Upper lobe of left lung (tissue), 6 donors: ENCODE data around the gene HASPIN. TPM values are rescaled to one million over a fixed set of nuclear protein-coding genes. Genes with fewer than 3 reads are reported as not detected.
A peak's percentile ranks its signal among the peaks of the same experiment; 100 is the strongest.

Source experiments
- ATAC-seq, 2 donors: fragments of 200-7000 bp; cut with Tn5 transposase; one replicate each; pipeline ENCODE4 v1.9.1; 2022; ENCODE audit warnings: mild to moderate bottlenecking in 2 of 2, moderate library complexity in 2 of 2; ENCODE audit not compliant: low FRiP score in 2 of 2
- DNase-seq, 2 donors: peaks; one replicate each; pipeline ENCODE4 v3.0.0-alpha.2; 2019 to 2020
- H3K27ac ChIP-seq, 4 donors: fragments of 200-600 bp; sonication (generic); one replicate each; pipeline ENCODE4 v1.5.1; 2016 to 2019
- H3K27me3 ChIP-seq, 4 donors: fragments of 200-600 bp; sonication (generic); one replicate each; pipeline ENCODE4 v1.5.1; 2017 to 2019
- H3K36me3 ChIP-seq, 4 donors: fragments of 200-600 bp; sonication (generic); one replicate each; pipeline ENCODE4 v1.5.1; 2016 to 2019
- H3K4me1 ChIP-seq, 4 donors: fragments of 200-600 bp; sonication (generic); one replicate each; pipeline ENCODE4 v1.5.1; 2018 to 2019
- H3K4me3 ChIP-seq, 4 donors: fragments of 200-600 bp; sonication (generic); one replicate each; pipeline ENCODE4 v1.5.1; 2017 to 2019; ENCODE audit warnings: mild to moderate bottlenecking in 2 of 4, moderate library complexity in 1 of 4
- H3K9me3 ChIP-seq, 4 donors: fragments of 200-600 bp; sonication (generic); one replicate each; pipeline ENCODE4 v1.5.1; 2018 to 2019
- CTCF ChIP-seq, 6 experiments: fragments of 450-650 bp in 4 of 6; fragments of 200-600 bp in 2 of 6; sonication (generic) in 2 of 6; IDR thresholded peaks; one replicate each; pipeline ENCODE4 v1.5.1; 2016 to 2019; ENCODE audit warnings: antibody characterized with exemption in 6 of 6
- EP300 ChIP-seq, 4 donors: sonication (generic); formaldehyde crosslinking; IDR thresholded peaks; one replicate each; pipeline ENCODE4 v1.5.1; 2017; ENCODE audit warnings: antibody characterized with exemption in 4 of 4, control low read depth in 2 of 4
- POLR2A ChIP-seq, 4 donors: fragments of 450-650 bp; IDR thresholded peaks; one replicate each; pipeline ENCODE4 v1.5.1; 2016 to 2017; ENCODE audit warnings: antibody characterized with exemption in 4 of 4, mild to moderate bottlenecking in 2 of 4
- POLR2AphosphoS5 ChIP-seq, 2 donors: sonication (generic); formaldehyde crosslinking; IDR thresholded peaks; one replicate each; pipeline ENCODE4 v1.5.1; 2017; ENCODE audit warnings: antibody characterized with exemption in 2 of 2
- WGBS, 2 donors: methylation state at CpG; one replicate each; pipeline ENCODE4 v1.1.5; 2017 to 2018; 5-methylcytosine and 5-hydroxymethylcytosine counted together
- total RNA-seq, 6 donors: library from RNA; depleted of rRNA in 4 of 6; stranded (reverse); fragments of >200 nt in 4 of 6; gene quantifications; one replicate each; pipeline versions ENCODE4 v1.1.0 to v1.2.1, GENCODE V29; 2016 to 2021
- donor health status: DM: no; HTN: no; CAD: no; lungs with moderate emphysema.
- donor health status: DM: no; HTN: yes; CAD: no; lungs with severe emphysema.

HASPIN gene
- total RNA-seq, 6 donors from 2014 or later, result 0.49 to 1.7 (median 0.81) TPM; not detected in 2

- no peak overlapping the region for H3K27ac ChIP-seq
- no peaks in the 10 kb centered on the region for H3K4me1 ChIP-seq
- H3K27me3 ChIP-seq, result no peaks in the 10 kb centered on the region
- TF ChIP-seq CTCF (IDR thresholded peaks at IDR 0.05), result no peak
- no peak for TF ChIP-seq POLR2A (IDR thresholded peaks at IDR 0.05)
- TF ChIP-seq POLR2AphosphoS5 (IDR thresholded peaks at IDR 0.05), result no peak
- TF ChIP-seq EP300 (IDR thresholded peaks at IDR 0.05), result no peak
- DNase-seq (peak in 1 of 2 donors; percentile 65), ATAC-seq (peak in 1 of 2 donors; percentile 4)
- H3K36me3 ChIP-seq, result no peaks in the 10 kb centered on the region
- no peaks in the 10 kb centered on the region for H3K9me3 ChIP-seq
- 38 to 51% methylated on average over 8 to 15 of the region's 20 CpGs for WGBS, 2 donors
- no peak overlapping the region for H3K4me3 ChIP-seq
Measured at GRCh38 chr17:3679531-3680126, 44.1 kb upstream of the HASPIN start.

GRCh38 chr17:3681057-3681456 is 42.6 kb upstream of the HASPIN start:
- TF ChIP-seq CTCF (IDR thresholded peaks at IDR 0.05) (no peak), POLR2A (IDR thresholded peaks at IDR 0.05) (no peak), POLR2AphosphoS5 (IDR thresholded peaks at IDR 0.05) (no peak), EP300 (IDR thresholded peaks at IDR 0.05) (no peak)
- Histone ChIP-seq H3K27ac (no peak overlapping the region), H3K27me3 (peaks cover 0 to 4% (median 2%) of the 10 kb centered on the region in 4 donors), H3K9me3 (no peaks in the 10 kb centered on the region), H3K4me1 (no peaks in the 10 kb centered on the region), H3K36me3 (no peaks in the 10 kb centered on the region), H3K4me3 (no peak overlapping the region)
- ATAC-seq, result no peak
- no peak for DNase-seq
- WGBS, 2 donors, result 89 to 91% methylated on average over 12 of the region's 12 CpGs

- 74 to 83% methylated on average over 19 to 20 of the region's 20 CpGs for WGBS, 2 donors
- no peaks in the 10 kb centered on the region for H3K36me3 ChIP-seq
- ATAC-seq (no peak), DNase-seq (peak in 1 of 2 donors; percentile 56)
- peaks cover 0 to 4% (median 2%) of the 10 kb centered on the region in 4 donors for H3K27me3 ChIP-seq
- H3K9me3 ChIP-seq, result no peaks in the 10 kb centered on the region
- TF ChIP-seq EP300 (IDR thresholded peaks at IDR 0.05) (no peak), POLR2A (IDR thresholded peaks at IDR 0.05) (no peak), CTCF (IDR thresholded peaks at IDR 0.05) (no peak), POLR2AphosphoS5 (IDR thresholded peaks at IDR 0.05) (no peak)
- H3K4me1 ChIP-seq, result no peaks in the 10 kb centered on the region
- H3K27ac ChIP-seq, result no peak overlapping the region
- H3K4me3 ChIP-seq, result no peak overlapping the region
Measured at GRCh38 chr17:3681565-3681964, 42.1 kb upstream of the HASPIN start.

- peaks cover 0 to 4% (median 2%) of the 10 kb centered on the region in 4 donors for H3K27me3 ChIP-seq
- no peak overlapping the region for H3K4me3 ChIP-seq
- no peaks in the 10 kb centered on the region for H3K36me3 ChIP-seq
- no peaks in the 10 kb centered on the region for H3K9me3 ChIP-seq
- peak in 1 of 2 donors; percentile 29 for DNase-seq
- ATAC-seq, result no peak
- H3K4me1 ChIP-seq, result no peaks in the 10 kb centered on the region
- H3K27ac ChIP-seq, result no peak overlapping the region
- WGBS, 2 donors, result 80 to 89% methylated on average over 10 to 12 of the region's 12 CpGs
- TF ChIP-seq EP300 (IDR thresholded peaks at IDR 0.05), result no peak
- TF ChIP-seq POLR2AphosphoS5 (IDR thresholded peaks at IDR 0.05), result no peak
- TF ChIP-seq CTCF (IDR thresholded peaks at IDR 0.05), result no peak
- no peak for TF ChIP-seq POLR2A (IDR thresholded peaks at IDR 0.05)
Measured at GRCh38 chr17:3682033-3682432, 41.7 kb upstream of the HASPIN start.

- ATAC-seq (peak; percentile 86 to 88), DNase-seq (no peak)
- Histone ChIP-seq H3K9me3 (no peaks in the 10 kb centered on the region), H3K27me3 (peaks cover 0 to 5% (median 2%) of the 10 kb centered on the region in 4 donors), H3K4me1 (no peaks in the 10 kb centered on the region), H3K36me3 (no peaks in the 10 kb centered on the region), H3K4me3 (no peak overlapping the region), H3K27ac (no peak overlapping the region)
- WGBS, 2 donors, result 30 to 35% methylated on average over 10 of the region's 10 CpGs
- TF ChIP-seq POLR2A (IDR thresholded peaks at IDR 0.05) (no peak), CTCF (IDR thresholded peaks at IDR 0.05) (peak; percentile 80 to 88 (median 84)), POLR2AphosphoS5 (IDR thresholded peaks at IDR 0.05) (no peak)
Measured at GRCh38 chr17:3683054-3683511, 40.6 kb upstream of the HASPIN start.
